ENCODE results near the gene ALDH16A1.
A peak's percentile ranks its signal among the peaks of the same experiment; 100 is the strongest.
"Not testable (repeated sequence)": the region's sequence is repeated elsewhere in the genome, so short reads cannot be mapped to it uniquely, and the experiment has no call there.

The ALDH16A1 gene

GRCh38 chr19:49468746-49469447, 15.9 kb downstream of the ALDH16A1 start:
- peak; percentile 84 for DNase-seq

GRCh38 chr19:49469828-49470614, 17.0 kb downstream of the ALDH16A1 start:
- DNase-seq, result no peak

GRCh38 chr19:49470615-49470978, 17.6 kb downstream of the ALDH16A1 start:
- no peak for DNase-seq

- DNase-seq, result no peak
Observed at GRCh38 chr19:49472936-49473335, 19.9 kb downstream of the ALDH16A1 start.

- not testable (repeated sequence) for DNase-seq
Observed at GRCh38 chr19:49473501-49473867, 20.5 kb downstream of the ALDH16A1 start.

GRCh38 chr19:49473868-49474541, 21.0 kb downstream of the ALDH16A1 start, which contains the start of gene FLT3LG:
FLT3LG (plus strand) TSS chr19:49474215; CDS start chr19:49474640, 425 bp downstream.
- DNase-seq, result peak; percentile 81

GRCh38 chr19:49474542-49474924, 21.5 kb downstream of the ALDH16A1 start:
- no peak for DNase-seq

GRCh38 chr19:49475191-49475917, 22.3 kb downstream of the ALDH16A1 start:
- no peak for DNase-seq

GRCh38 chr19:49475995-49476880, 23.2 kb downstream of the ALDH16A1 start:
- DNase-seq, result peak; percentile 71

GRCh38 chr19:49479975-49480628, 27.1 kb downstream of the ALDH16A1 start:
- DNase-seq, result no peak

- DNase-seq, result no peak
Observed at GRCh38 chr19:49481020-49481683, 28.1 kb downstream of the ALDH16A1 start.

- DNase-seq, result no peak
Observed at GRCh38 chr19:49486232-49486631, 33.2 kb downstream of the ALDH16A1 start.

- no peak for DNase-seq
Observed at GRCh38 chr19:49486710-49487276, 33.8 kb downstream of the ALDH16A1 start.

GRCh38 chr19:49487277-49488045, 34.4 kb downstream of the ALDH16A1 start, which contains the start of gene RPL13A:
RPL13A (plus strand) TSS chr19:49487608; CDS start chr19:49487630, 22 bp downstream.
- DNase-seq, result peak; percentile 100

- DNase-seq, result no peak
Observed at GRCh38 chr19:49488046-49488862, 35.2 kb downstream of the ALDH16A1 start.

- DNase-seq, result no peak
Observed at GRCh38 chr19:49488863-49489537, 36.0 kb downstream of the ALDH16A1 start.

- DNase-seq, result no peak
Observed at GRCh38 chr19:49489601-49490167, 36.7 kb downstream of the ALDH16A1 start.

Data from right hindlimb (tissue), 1 donor.